T-helper 1 cell treated with Interleukin-12 subunit alpha and Interleukin-12 subunit beta and Interleukin-4 antibody, amounts not matched to agents 30 ng/mL and 1 ng/mL, for 36 hours (primary cell): ENCODE measurements around the gene COX14. TPM values are rescaled to one million over a fixed set of nuclear protein-coding genes. Genes with fewer than 3 reads are reported as not detected.

ENCODE experiments used
- intact Hi-C: fragments of 100-400 bp; cut with micrococcal nuclease; formaldehyde crosslinking; loops from one replicate; pipeline ENCODE4 v1.15.1; 2024
- total RNA-seq: library from RNA; stranded (reverse); gene quantifications from 2 replicates; pipeline ENCODE4 v1.2.3, GENCODE V29; 2022

The COX14 gene
- total RNA-seq, 1 donor from 2014 or later = 47.0 TPM

- intact Hi-C loops = loop anchor here (1.0 to 2.0 kb wide), 8 partner anchors 10 to 432 kb away; partner anchors contain the start of genes ASIC1, CERS5, COX14 and LARP4
Observed at GRCh38 chr12:50084775-50085614, 27.0 kb upstream of the COX14 start, which contains the start of gene SMARCD1. TSS of gene SMARCD1 (plus strand) at chr12:50085342. CDS start at chr12:50085370, 28 bp downstream.

- intact Hi-C loops = loop anchor here (1.0 to 2.0 kb wide), 8 partner anchors 10 to 432 kb away; partner anchors contain the start of genes ASIC1, CERS5, COX14 and LARP4
Observed at GRCh38 chr12:50085615-50086072, 26.4 kb upstream of the COX14 start.

GRCh38 chr12:50086148-50086547, 25.9 kb upstream of the COX14 start:
- intact Hi-C loops = no loop called here

GRCh38 chr12:50087151-50087550, 24.9 kb upstream of the COX14 start:
- intact Hi-C loops = no loop called here

GRCh38 chr12:50087995-50088394, 24.0 kb upstream of the COX14 start:
- intact Hi-C loops = loop anchor here (1.0 to 2.0 kb wide), 3 partner anchors 45 to 195 kb away; partner anchors contain the start of gene LIMA1

GRCh38 chr12:50088577-50089335, 23.3 kb upstream of the COX14 start:
- intact Hi-C loops = loop anchor here (1.0 to 2.0 kb wide), 3 partner anchors 44 to 195 kb away; partner anchors contain the start of gene LIMA1

- intact Hi-C loops = loop anchor here (2.0 kb wide), 1 partner anchor 43 kb away; no protein-coding TSS in a partner anchor
Observed at GRCh38 chr12:50089730-50090129, 22.3 kb upstream of the COX14 start.

GRCh38 chr12:50090391-50090790, 21.6 kb upstream of the COX14 start:
- intact Hi-C loops = no loop called here

- intact Hi-C loops = no loop called here
Observed at GRCh38 chr12:50097952-50098351, 14.1 kb upstream of the COX14 start.

GRCh38 chr12:50099302-50100008, 12.6 kb upstream of the COX14 start:
- intact Hi-C loops = no loop called here

- intact Hi-C loops = no loop called here
Observed at GRCh38 chr12:50100561-50100960, 11.5 kb upstream of the COX14 start.

- intact Hi-C loops = no loop called here
Observed at GRCh38 chr12:50101663-50102062, 10.4 kb upstream of the COX14 start.

- intact Hi-C loops = no loop called here
Observed at GRCh38 chr12:50102131-50102531, 9.9 kb upstream of the COX14 start.

- intact Hi-C loops = no loop called here
Observed at GRCh38 chr12:50102646-50103309, 9.3 kb upstream of the COX14 start.

- intact Hi-C loops = no loop called here
Observed at GRCh38 chr12:50103351-50103750, 8.7 kb upstream of the COX14 start.

- intact Hi-C loops = no loop called here
Observed at GRCh38 chr12:50103767-50104321, 8.2 kb upstream of the COX14 start, which contains the start of gene GPD1. TSS of gene GPD1 (plus strand) at chr12:50104008. CDS start at chr12:50104051, 43 bp downstream.

- intact Hi-C loops = no loop called here
Observed at GRCh38 chr12:50104417-50105366, 7.3 kb upstream of the COX14 start.

GRCh38 chr12:50105913-50106450, 6.1 kb upstream of the COX14 start:
- intact Hi-C loops = no loop called here

GRCh38 chr12:50106907-50107306, 5.1 kb upstream of the COX14 start:
- intact Hi-C loops = no loop called here
